IMR-90 (cell line): ENCODE data around the gene LHPP. TPM values are rescaled to one million over a fixed set of nuclear protein-coding genes. Genes with fewer than 3 reads are reported as not detected.

Experiments
- ATAC-seq: fragments of 200-7000 bp; cut with Tn5 transposase; 2 replicates; pipeline ENCODE4 v1.9.1; 2020; ENCODE audit warnings: low read depth, mild to moderate bottlenecking, moderate library complexity
- BruUV-seq: library from RNA; stranded (reverse); fragments of 400-500 nt; replicated peaks from 2 replicates; lab custom pipeline; 2021; lab: Mats Ljungman, UMichigan
- CTCF ChIA-PET: fragments of 300-600 bp; formaldehyde crosslinking; extraction: SDS; loops from one replicate; lab custom pipeline; 2021; ENCODE audit warnings: antibody characterized with exemption; lab: Yijun Ruan, JAX
- POLR2A ChIA-PET: fragments of 300-600 bp; sonication (Branson Sonifier 250); formaldehyde crosslinking; loops from one replicate; lab custom pipeline; 2022; ENCODE audit warnings: antibody characterized with exemption; ENCODE audit not compliant: unreplicated experiment; lab: Charles Lee
- DNase-seq: peaks from one replicate; pipeline ENCODE4 v3.0.0; 2013
- H2AFZ ChIP-seq: replicated peaks from 2 replicates; pipeline ENCODE3; 2013; ENCODE audit warnings: low read length, mild to moderate bottlenecking; ENCODE audit not compliant: poor library complexity
- H2AK5ac ChIP-seq: 2 replicates; pipeline ENCODE4 v1.6.1; 2013; ENCODE audit warnings: low read depth, low read length, inconsistent platforms
- H2AK9ac ChIP-seq: replicated peaks from 2 replicates; pipeline ENCODE3; 2013; ENCODE audit warnings: mild to moderate bottlenecking, low read depth, low read length, moderate library complexity; ENCODE audit not compliant: poor library complexity
- H2BK120ac ChIP-seq: 2 replicates; pipeline ENCODE4 v1.6.1; 2013; ENCODE audit warnings: low read depth, low read length, inconsistent platforms
- H2BK15ac ChIP-seq: 3 replicates; pipeline ENCODE4 v1.6.1; 2013; ENCODE audit warnings: low read depth, low read length, inconsistent platforms
- H2BK20ac ChIP-seq: 2 replicates; pipeline ENCODE4 v1.6.1; 2013; ENCODE audit warnings: low read depth, mild to moderate bottlenecking, inconsistent platforms, low read length, moderate library complexity
- H2BK5ac ChIP-seq: 2 replicates; pipeline ENCODE4 v1.6.1; 2013; ENCODE audit warnings: mild to moderate bottlenecking, low read depth, low read length, inconsistent platforms; ENCODE audit not compliant: poor library complexity, severe bottlenecking
- H3K14ac ChIP-seq: replicated peaks from 2 replicates; pipeline ENCODE4 v1.6.1; 2013; ENCODE audit warnings: low read depth, low read length, inconsistent platforms
- H3K18ac ChIP-seq: 2 replicates; pipeline ENCODE4 v1.6.1; 2013; ENCODE audit warnings: low read depth, low read length, control low read depth
- H3K23ac ChIP-seq: 2 replicates; pipeline ENCODE4 v1.6.1; 2013; ENCODE audit warnings: low read depth, low read length, inconsistent platforms
- H3K27ac ChIP-seq: 2 replicates; pipeline ENCODE4 v1.5.1; 2013; ENCODE audit warnings: mild to moderate bottlenecking, control low read depth, low read length; ENCODE audit not compliant: insufficient read depth
- H3K27me3 ChIP-seq: 2 replicates; pipeline ENCODE4 v1.6.1; 2013; ENCODE audit warnings: low read length; ENCODE audit not compliant: control insufficient read depth, insufficient read depth
- H3K36me3 ChIP-seq: 2 replicates; pipeline ENCODE4 v1.6.1; 2013; ENCODE audit warnings: low read length, mixed read lengths; ENCODE audit not compliant: control insufficient read depth, insufficient read depth
- H3K4ac ChIP-seq: 2 replicates; pipeline ENCODE4 v1.6.1; 2013; ENCODE audit warnings: low read depth, low read length, inconsistent platforms
- H3K4me1 ChIP-seq: 2 replicates; pipeline ENCODE4 v1.6.1; 2013; ENCODE audit warnings: low read length, mixed read lengths; ENCODE audit not compliant: control insufficient read depth, insufficient read depth
- H3K4me2 ChIP-seq: 2 replicates; pipeline ENCODE4 v1.6.1; 2013; ENCODE audit warnings: low read depth, mild to moderate bottlenecking, control low read depth, low read length, moderate library complexity
- H3K4me3 ChIP-seq: 2 replicates; pipeline ENCODE4 v1.5.1; 2013; ENCODE audit warnings: low read depth, mild to moderate bottlenecking, control low read depth, low read length, moderate library complexity; ENCODE audit not compliant: insufficient read depth
- H3K56ac ChIP-seq: 2 replicates; pipeline ENCODE4 v1.6.1; 2013; ENCODE audit warnings: low read length, inconsistent platforms; ENCODE audit not compliant: insufficient read depth; ENCODE audit errors: extremely low read depth
- H3K79me1 ChIP-seq, 2 experiments: 2 replicates each; pipeline ENCODE4 v1.6.1; 2013; ENCODE audit warnings: low read length in 2 of 2, inconsistent platforms in 1 of 2, low read depth in 1 of 2
- H3K9ac ChIP-seq: 2 replicates; pipeline ENCODE4 v1.6.1; 2013; ENCODE audit warnings: low read depth, low read length, control low read depth
- H3K9me1 ChIP-seq: 2 replicates; pipeline ENCODE4 v1.6.1; 2013; ENCODE audit warnings: low read length, inconsistent platforms; ENCODE audit not compliant: insufficient read depth
- H3K9me3 ChIP-seq: 2 replicates; pipeline ENCODE4 v1.6.1; 2013; ENCODE audit warnings: low read length; ENCODE audit not compliant: control insufficient read depth, insufficient read depth
- H4K20me1 ChIP-seq: 2 replicates; pipeline ENCODE4 v1.6.1; 2013; ENCODE audit warnings: low read length, inconsistent platforms; ENCODE audit not compliant: insufficient read depth
- H4K5ac ChIP-seq: 2 replicates; pipeline ENCODE4 v1.6.1; 2013; ENCODE audit warnings: mild to moderate bottlenecking, low read depth, low read length, control low read depth
- H4K8ac ChIP-seq, 2 experiments: 2 replicates each; pipeline ENCODE4 v1.6.1; 2013; ENCODE audit warnings: low read depth in 2 of 2, low read length in 2 of 2, control low read depth in 1 of 2, inconsistent platforms in 1 of 2
- H4K91ac ChIP-seq: 2 replicates; pipeline ENCODE4 v1.6.1; 2013; ENCODE audit warnings: low read depth, low read length, inconsistent platforms; ENCODE audit not compliant: insufficient read depth
- BHLHE40 ChIP-seq: fragments of 150-350 bp; IDR thresholded peaks from 2 replicates; pipeline ENCODE4 v1.6.1; 2016; ENCODE audit warnings: mild to moderate bottlenecking, low read depth, low read length
- CEBPB ChIP-seq: IDR thresholded peaks from 2 replicates; pipeline ENCODE4 v1.6.1; 2012; ENCODE audit warnings: low read depth, low read length, improper control_type of control experiment
- CHD1 ChIP-seq: IDR thresholded peaks from 2 replicates; pipeline ENCODE4 v1.6.1; 2012; ENCODE audit warnings: low read depth, low read length, improper control_type of control experiment
- FOS ChIP-seq: fragments of 150-350 bp; IDR thresholded peaks from 2 replicates; pipeline ENCODE4 v1.6.1; 2016; ENCODE audit warnings: low read depth, low read length
- MAZ ChIP-seq: IDR thresholded peaks from 2 replicates; pipeline ENCODE4 v1.6.1; 2012; ENCODE audit warnings: low read depth, mild to moderate bottlenecking, low read length, improper control_type of control experiment, moderate library complexity, borderline replicate concordance
- MXI1 ChIP-seq: IDR thresholded peaks from 2 replicates; pipeline ENCODE4 v1.6.1; 2012; ENCODE audit warnings: low read depth, mild to moderate bottlenecking, low read length, moderate library complexity, borderline replicate concordance
- NFE2L2 ChIP-seq: fragments of 150-350 bp; IDR thresholded peaks from 2 replicates; pipeline ENCODE4 v1.6.1; 2016; ENCODE audit warnings: low read depth, mild to moderate bottlenecking, low read length
- POLR2A ChIP-seq: IDR thresholded peaks from 2 replicates; pipeline ENCODE4 v1.6.1; 2012; ENCODE audit warnings: mild to moderate bottlenecking, low read depth, low read length
- RAD21 ChIP-seq: IDR thresholded peaks from 2 replicates; pipeline ENCODE4 v1.6.1; 2012; ENCODE audit warnings: low read length, improper control_type of control experiment
- RCOR1 ChIP-seq: IDR thresholded peaks from 2 replicates; pipeline ENCODE4 v1.6.1; 2012; ENCODE audit warnings: mild to moderate bottlenecking, low read length, improper control_type of control experiment; ENCODE audit not compliant: insufficient replicate concordance
- SMC3 ChIP-seq: fragments of 150-350 bp; IDR thresholded peaks from 2 replicates; pipeline ENCODE4 v1.6.1; 2016; ENCODE audit warnings: low read depth, mild to moderate bottlenecking, antibody characterized with exemption, low read length, moderate library complexity
- WGBS, 2 experiments: methylation state at CpG; one replicate each; pipeline versions ENCODE4 v1.1.5 to v1.1.7; 2013; ENCODE audit warnings: missing lambda C conversion rate in 2 of 2; ENCODE audit not compliant: insufficient read length in 1 of 2; ENCODE audit errors: extremely low coverage in 2 of 2; 5-methylcytosine and 5-hydroxymethylcytosine counted together
- dilution Hi-C: fragments of 300-500 bp; cut with HindIII; formaldehyde crosslinking; loops from one replicate; pipeline ENCODE4 v1.14.3; 2018; ENCODE audit warnings: low sequenced_read_pairs; ENCODE audit not compliant: unreplicated experiment
- in situ Hi-C: fragments of 300-500 bp; cut with MboI; formaldehyde crosslinking; loops from 3 replicates; pipeline ENCODE4 v1.14.3; 2019; ENCODE audit warnings: low sequenced_read_pairs, inconsistent platforms, mixed read lengths
- intact Hi-C: fragments of 100-400 bp; cut with micrococcal nuclease; formaldehyde crosslinking; loops from 2 replicates; pipeline ENCODE4 v1.10.0; 2022
- polyA plus RNA-seq, 3 experiments: library from polyadenylated mRNA; depleted of rRNA; stranded (reverse); fragments of >200 nt; gene quantifications; 2 replicates each; pipeline ENCODE4 v1.2.3, GENCODE V29; 2012; ENCODE audit warnings: low replicate concordance in 1 of 3
- total RNA-seq: library from RNA; depleted of rRNA; stranded (reverse); fragments of >200 nt; gene quantifications from 2 replicates; pipeline ENCODE4 v1.2.3, GENCODE V29; 2012
- TF ChIP-seq, protein P1 (sequence below): fragments of 150-350 bp; IDR thresholded peaks from 2 replicates; pipeline ENCODE4 v1.6.1; 2016; ENCODE audit warnings: low read depth, mild to moderate bottlenecking, low read length, moderate library complexity, borderline replicate concordance
- TF ChIP-seq, protein P2 (sequence below): conservative IDR thresholded peaks from 2 replicates; pipeline ENCODE4 v1.5.1; 2012; ENCODE audit warnings: mild to moderate bottlenecking, low read depth, low read length, improper control_type of control experiment
- TF ChIP-seq, protein P3 (sequence below): fragments of 150-350 bp; IDR thresholded peaks from 2 replicates; pipeline ENCODE4 v1.6.1; 2017; ENCODE audit warnings: mild to moderate bottlenecking, antibody characterized with exemption, low read length, low read depth

Gene LHPP
- total and polyA plus RNA-seq, 2 of the 4 experiments (the other 2 are of a cell fraction) = 2.7 to 8.3 TPM

GRCh38 chr10:124486635-124487034 lies 25.0 kb downstream of the LHPP start:
- TF ChIP-seq NFE2L2 (no peak), BHLHE40 (no peak), RCOR1 (no peak), POLR2A (no peak), SMC3 (no peak), FOS (no peak), MAZ (no peak), CEBPB (no peak), CHD1 (no peak), MXI1 (no peak), RAD21 (no peak)
- TF ChIP-seq, protein P1, sequence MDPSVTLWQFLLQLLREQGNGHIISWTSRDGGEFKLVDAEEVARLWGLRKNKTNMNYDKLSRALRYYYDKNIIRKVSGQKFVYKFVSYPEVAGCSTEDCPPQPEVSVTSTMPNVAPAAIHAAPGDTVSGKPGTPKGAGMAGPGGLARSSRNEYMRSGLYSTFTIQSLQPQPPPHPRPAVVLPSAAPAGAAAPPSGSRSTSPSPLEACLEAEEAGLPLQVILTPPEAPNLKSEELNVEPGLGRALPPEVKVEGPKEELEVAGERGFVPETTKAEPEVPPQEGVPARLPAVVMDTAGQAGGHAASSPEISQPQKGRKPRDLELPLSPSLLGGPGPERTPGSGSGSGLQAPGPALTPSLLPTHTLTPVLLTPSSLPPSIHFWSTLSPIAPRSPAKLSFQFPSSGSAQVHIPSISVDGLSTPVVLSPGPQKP = no peak
- TF ChIP-seq, protein P2, sequence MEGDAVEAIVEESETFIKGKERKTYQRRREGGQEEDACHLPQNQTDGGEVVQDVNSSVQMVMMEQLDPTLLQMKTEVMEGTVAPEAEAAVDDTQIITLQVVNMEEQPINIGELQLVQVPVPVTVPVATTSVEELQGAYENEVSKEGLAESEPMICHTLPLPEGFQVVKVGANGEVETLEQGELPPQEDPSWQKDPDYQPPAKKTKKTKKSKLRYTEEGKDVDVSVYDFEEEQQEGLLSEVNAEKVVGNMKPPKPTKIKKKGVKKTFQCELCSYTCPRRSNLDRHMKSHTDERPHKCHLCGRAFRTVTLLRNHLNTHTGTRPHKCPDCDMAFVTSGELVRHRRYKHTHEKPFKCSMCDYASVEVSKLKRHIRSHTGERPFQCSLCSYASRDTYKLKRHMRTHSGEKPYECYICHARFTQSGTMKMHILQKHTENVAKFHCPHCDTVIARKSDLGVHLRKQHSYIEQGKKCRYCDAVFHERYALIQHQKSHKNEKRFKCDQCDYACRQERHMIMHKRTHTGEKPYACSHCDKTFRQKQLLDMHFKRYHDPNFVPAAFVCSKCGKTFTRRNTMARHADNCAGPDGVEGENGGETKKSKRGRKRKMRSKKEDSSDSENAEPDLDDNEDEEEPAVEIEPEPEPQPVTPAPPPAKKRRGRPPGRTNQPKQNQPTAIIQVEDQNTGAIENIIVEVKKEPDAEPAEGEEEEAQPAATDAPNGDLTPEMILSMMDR = no peak
- TF ChIP-seq, protein P3, sequence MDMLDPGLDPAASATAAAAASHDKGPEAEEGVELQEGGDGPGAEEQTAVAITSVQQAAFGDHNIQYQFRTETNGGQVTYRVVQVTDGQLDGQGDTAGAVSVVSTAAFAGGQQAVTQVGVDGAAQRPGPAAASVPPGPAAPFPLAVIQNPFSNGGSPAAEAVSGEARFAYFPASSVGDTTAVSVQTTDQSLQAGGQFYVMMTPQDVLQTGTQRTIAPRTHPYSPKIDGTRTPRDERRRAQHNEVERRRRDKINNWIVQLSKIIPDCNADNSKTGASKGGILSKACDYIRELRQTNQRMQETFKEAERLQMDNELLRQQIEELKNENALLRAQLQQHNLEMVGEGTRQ = no peak
- Histone ChIP-seq H3K56ac (no peak overlapping the region), H3K9me3 (no peaks in the 10 kb centered on the region), H3K27me3 (no peaks in the 10 kb centered on the region), H2AK9ac (no peak overlapping the region), H2AFZ (no peak overlapping the region), H4K20me1 (no peaks in the 10 kb centered on the region), H2BK20ac (no peak overlapping the region), H2BK5ac (no peak overlapping the region), H3K4ac (no peak overlapping the region), H4K5ac (no peak overlapping the region), H3K4me1 (no peaks in the 10 kb centered on the region), H3K23ac (no peak overlapping the region), H3K18ac (no peak overlapping the region), H2AK5ac (no peak overlapping the region), H3K4me3 (no peak overlapping the region), H3K27ac (no peak overlapping the region), H3K9me1 (no peaks in the 10 kb centered on the region), H3K4me2 (no peak overlapping the region), H3K9ac (no peak overlapping the region), H3K14ac (no peak overlapping the region), H2BK15ac (no peak overlapping the region), H2BK120ac (no peak overlapping the region), H3K79me1 (no peaks in the 10 kb centered on the region), H4K8ac (no peak overlapping the region), H4K91ac (no peak overlapping the region), H3K36me3 (no peaks in the 10 kb centered on the region)
- no peak for DNase-seq
- ChIA-PET POLR2A (no interaction called here), CTCF (no interaction called here)
- no TSS peak for BruUV-seq
- intact Hi-C loops (no loop called here), in situ Hi-C loops (no loop called here), dilution Hi-C loops (no loop called here)
- ATAC-seq = no peak
- WGBS, 2 experiments = 62% methylated on average over 2 of the region's 6 CpGs; no CpG with 5 or more reads in 1 of the 2 experiments
